Hematopoietic multipotent progenitor cell treated with erythropoietin and hydrocortisone succinate and interleukin-3 and kit ligand, for 17 days (in vitro differentiated cells): ENCODE results near the gene YRDC.
A peak's percentile ranks its signal among the peaks of the same experiment; 100 is the strongest.

Experiments
- DNase-seq: peaks from one replicate; pipeline ENCODE4 v3.0.0-alpha.2; 2015; ENCODE audit warnings: low spot score

Gene YRDC, protein sequence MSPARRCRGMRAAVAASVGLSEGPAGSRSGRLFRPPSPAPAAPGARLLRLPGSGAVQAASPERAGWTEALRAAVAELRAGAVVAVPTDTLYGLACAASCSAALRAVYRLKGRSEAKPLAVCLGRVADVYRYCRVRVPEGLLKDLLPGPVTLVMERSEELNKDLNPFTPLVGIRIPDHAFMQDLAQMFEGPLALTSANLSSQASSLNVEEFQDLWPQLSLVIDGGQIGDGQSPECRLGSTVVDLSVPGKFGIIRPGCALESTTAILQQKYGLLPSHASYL

GRCh38 chr1:37807555-37808368, at the start of gene YRDC, which contains the start of gene C1orf122:
Gene YRDC (minus strand): TSS chr1:37808208. CDS start chr1:37808180, 28 bp downstream.
Gene C1orf122 (plus strand): TSS chr1:37807790. CDS start chr1:37808405, 615 bp downstream.
- DNase-seq, result peak; percentile 91

GRCh38 chr1:37854406-37854805, 46.4 kb upstream of the YRDC start:
- no peak for DNase-seq

DNA sequence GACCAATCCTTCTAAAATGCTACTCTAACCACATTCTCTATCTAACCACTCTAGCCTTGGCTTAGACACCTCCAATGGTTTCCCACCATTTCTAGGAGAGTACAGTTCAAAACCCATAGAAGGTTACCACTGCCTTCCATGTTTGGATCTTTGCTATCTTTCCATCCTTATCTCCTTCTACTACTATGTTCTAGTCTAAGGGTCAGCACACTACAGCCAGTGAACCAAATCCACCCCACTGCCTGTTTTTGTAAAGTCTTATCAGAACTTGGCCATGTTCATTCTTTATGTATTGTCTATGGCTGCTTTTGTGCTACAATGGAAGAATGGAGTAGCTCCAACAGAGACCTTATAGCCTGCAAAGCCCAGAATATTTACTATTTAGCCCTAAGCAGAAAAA, 45.1 kb upstream of the YRDC start:
- DNase-seq, result no peak

- DNase-seq, result no peak
Measured at GRCh38 chr1:37851782-37852210, 43.8 kb upstream of the YRDC start.

DNA sequence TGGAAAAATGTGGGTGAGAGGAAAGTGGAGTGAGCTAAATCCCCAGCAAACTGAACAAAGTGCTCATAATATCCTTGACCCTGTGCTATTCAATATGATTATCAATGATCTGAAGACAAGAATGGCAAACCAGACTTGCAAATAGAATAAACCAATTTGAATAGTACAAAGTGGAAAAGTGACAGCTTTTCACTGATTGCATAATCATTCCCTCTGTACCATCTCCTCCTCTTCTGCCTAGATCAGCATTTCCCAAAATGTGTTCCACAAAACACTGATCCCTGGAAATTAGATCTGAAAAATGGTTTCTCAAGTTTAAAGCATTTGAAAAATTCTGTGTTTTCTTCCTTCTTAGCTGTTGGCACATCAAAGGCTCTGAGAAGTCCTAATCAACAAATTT, 43.3 kb upstream of the YRDC start:
- no peak for DNase-seq

DNA sequence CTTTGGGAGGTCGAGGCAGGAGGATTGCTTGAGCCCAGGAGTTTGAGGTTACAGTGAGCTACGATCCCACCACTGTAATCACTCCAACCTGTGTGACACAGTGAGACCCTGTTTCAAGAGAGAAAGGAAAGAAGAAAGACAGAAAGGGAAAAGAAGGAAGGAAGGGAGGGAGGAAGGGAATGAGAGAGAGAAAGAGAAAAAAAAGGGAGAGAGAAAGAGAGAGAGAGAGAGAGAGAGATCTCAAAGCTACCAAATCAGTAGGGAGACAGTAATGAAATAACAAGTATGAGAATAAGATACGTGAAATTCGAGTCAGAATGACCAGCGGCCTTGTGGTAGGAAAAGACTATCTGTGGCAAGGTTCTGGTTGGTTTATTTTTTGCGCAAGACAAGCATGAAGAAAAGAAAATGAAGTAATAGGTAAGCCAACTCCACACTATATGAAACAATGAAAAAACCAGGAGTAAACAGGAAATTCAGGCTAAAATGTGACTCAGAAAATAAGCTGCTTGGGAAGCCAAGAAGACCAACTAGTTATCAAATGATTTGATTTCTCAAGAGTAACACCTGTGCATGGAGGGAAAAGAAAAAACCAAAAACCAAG, 42.4 kb upstream of the YRDC start:
- no peak for DNase-seq

- DNase-seq, result no peak
Measured at GRCh38 chr1:37849480-37849879, 41.5 kb upstream of the YRDC start.

DNA sequence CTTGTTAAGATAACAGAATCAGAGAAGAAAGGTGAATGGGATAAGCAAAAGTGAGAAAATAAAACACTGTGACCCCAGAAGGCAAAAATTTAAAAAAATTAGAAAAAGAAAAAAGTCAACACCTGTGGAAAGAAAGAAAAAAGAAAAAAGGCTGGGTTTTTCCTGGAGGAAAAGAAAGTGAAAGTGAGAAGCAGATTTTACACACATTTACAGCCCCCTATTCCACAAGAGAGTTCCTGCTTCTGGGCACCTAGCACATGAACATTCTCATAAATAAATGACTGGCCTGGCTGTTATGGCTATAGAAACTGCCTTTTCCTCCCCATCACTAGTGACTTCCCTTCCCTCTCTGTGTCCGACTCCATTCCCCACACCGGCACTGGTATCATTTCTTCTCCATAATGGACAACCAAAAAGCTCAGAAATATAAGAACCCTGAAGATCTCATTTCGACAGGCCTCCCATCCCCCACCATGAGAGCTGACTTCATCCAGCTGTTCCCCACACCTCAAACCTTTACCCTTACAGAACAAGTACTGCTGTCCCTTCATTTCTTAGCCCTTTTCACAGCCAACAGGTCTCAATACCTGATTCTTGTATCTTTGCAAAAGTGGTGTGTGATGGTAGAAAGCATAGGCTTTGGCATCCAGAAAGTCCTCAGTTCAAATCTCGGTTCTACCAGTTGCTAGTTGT, 38.8 kb upstream of the YRDC start:
- no peak for DNase-seq

GRCh38 chr1:37845786-37846185, 37.8 kb upstream of the YRDC start:
- no peak for DNase-seq

DNA sequence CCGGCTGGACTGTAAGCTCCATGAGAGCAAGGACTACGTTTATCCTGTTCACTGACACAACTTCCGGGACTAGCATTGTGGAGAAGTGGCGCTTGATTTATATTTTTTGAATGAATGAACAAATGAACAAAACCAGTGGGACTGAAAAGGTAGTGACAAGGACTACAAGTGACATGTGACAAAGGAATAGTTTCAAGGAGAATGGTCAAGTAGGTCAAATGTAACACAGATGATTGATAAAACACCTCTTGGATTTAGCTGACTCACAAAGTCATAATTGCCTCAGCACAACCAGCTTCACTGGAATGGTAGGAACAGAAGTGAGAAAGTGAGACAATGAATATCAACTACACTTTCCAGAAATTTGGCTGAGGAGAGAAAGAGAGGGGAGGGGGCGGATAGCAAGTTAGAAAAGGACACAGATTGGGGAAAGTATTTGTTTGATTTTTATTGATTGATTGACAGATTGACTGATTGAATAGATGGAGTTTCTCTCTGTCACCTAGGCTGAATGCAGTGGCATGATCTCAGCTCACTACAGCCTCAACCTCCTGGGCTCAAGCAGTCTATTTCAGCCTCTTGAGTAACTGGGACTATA, 37.1 kb upstream of the YRDC start:
- no peak for DNase-seq

- no peak for DNase-seq
Measured at GRCh38 chr1:37844536-37844935, 36.5 kb upstream of the YRDC start.

DNA sequence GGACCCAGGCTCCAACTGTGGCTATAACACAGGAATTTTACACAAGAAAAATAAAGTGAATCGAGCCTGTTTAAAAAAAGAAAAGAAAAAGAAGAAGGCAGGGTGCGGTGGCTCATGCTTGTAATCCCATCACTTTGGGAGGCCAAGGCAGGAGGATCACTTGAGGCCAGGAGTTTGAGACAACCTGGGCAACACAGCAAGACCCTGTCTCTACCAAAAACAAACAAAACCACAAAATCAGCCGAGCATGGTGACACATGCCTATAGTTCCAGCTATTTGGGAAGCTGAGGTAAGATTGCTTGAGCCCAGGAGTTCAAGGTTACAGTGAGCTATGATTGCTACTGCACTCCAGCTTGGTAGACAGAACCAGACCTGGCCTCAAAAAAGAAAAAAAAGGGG, 33.6 kb upstream of the YRDC start:
- no peak for DNase-seq

DNA sequence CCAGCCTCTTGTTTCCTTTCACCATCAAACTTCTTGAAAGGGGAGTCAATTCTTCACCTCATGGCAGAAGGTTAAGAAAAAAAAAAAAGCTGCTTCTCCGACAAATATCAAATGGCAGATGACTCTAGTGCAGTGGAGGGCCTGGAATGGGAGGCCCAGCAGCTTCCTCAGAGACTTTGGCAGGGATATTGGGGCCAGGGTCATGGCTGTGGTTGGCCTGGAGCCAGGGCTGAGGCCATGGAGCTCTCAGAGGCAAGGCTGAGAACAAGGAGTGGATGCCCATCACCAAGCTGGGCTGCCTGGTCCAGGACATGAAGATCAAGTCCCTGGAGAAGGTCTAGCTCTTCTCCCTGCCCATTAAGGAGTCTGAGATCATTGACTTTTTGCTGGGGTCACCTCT, 32.7 kb upstream of the YRDC start:
- DNase-seq, result no peak

GRCh38 chr1:37839676-37840075, 31.7 kb upstream of the YRDC start:
- DNase-seq, result no peak

- DNase-seq, result no peak
Measured at GRCh38 chr1:37836788-37837187, 28.8 kb upstream of the YRDC start.

- no peak for DNase-seq
Measured at GRCh38 chr1:37831809-37832208, 23.8 kb upstream of the YRDC start.

DNA sequence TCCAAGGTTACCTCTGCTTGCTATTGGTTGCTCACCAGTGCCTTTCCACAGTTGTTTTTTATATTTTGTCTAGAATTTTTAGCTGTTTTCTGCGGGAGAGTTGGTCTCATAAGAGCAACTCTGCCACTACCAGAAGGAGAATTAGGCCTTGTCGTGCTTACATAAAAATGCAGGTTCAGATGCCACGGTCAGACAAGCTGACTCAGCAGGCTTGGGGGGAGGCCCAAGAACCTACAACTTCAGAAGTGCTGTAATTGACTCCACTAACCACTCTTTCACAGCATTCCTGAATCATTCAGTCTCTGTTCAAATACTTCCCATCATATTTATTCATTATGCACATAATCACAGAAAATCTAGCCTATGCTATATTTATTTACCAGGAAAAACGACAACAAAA, 23.1 kb upstream of the YRDC start:
- no peak for DNase-seq

- DNase-seq, result no peak
Measured at GRCh38 chr1:37828410-37829074, 20.5 kb upstream of the YRDC start.

DNA sequence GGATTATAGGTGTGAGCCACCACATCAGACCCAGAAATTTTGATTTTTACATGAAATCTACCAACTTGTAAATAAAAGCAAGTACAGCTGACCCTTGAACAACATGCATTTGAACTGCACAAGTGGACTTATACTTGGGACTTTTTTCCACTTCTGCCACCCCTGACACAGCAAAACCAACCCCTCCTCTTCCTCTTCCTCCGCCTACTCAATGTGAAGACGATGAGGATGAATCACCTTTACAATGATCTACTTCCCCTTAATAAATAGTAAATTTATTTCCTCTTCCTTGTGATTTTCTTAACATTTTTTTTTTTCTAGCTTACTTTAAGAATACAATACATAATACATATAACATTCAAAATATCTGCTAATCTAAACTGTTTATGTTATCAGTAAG, 17.5 kb upstream of the YRDC start:
- no peak for DNase-seq

DNA sequence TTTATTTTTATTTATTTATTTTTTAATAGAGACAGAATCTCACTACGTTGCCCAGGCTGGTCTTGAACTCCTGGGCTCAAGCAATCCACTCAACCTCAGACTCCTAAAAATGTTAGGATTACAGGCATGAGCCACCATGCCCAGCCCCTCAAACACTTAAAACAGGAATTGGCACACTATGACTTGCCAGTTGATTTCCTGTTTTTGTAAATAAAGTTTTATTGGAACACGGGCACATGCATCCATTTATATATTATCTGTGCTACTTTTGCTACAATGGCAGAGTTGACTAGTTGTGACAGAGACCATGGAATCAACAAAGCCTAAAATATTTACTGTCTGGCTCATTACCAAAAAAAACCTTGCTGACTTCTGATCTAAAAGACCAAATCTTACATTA, 16.0 kb upstream of the YRDC start:
- no peak for DNase-seq
